Superior temporal gyrus (tissue), 1 donor: ENCODE results near the gene INTS14.

Source experiments
- DNase-seq: peaks from one replicate; pipeline ENCODE4 v3.0.0-alpha.2; 2016; ENCODE audit errors: extremely low spot score

Gene INTS14

GRCh38 chr15:65610871-65611718 lies at the start of gene INTS14:
INTS14 (minus strand) TSS chr15:65611131; CDS start chr15:65607380, 3,751 bp downstream.
- peak; percentile 98 for DNase-seq

GRCh38 chr15:65659502-65660052 lies 48.6 kb upstream of the INTS14 start:
- no peak for DNase-seq

- DNase-seq = no peak
These were observed 44.5 kb upstream of the INTS14 start for GRCh38 chr15:65655457-65655856.

DNA sequence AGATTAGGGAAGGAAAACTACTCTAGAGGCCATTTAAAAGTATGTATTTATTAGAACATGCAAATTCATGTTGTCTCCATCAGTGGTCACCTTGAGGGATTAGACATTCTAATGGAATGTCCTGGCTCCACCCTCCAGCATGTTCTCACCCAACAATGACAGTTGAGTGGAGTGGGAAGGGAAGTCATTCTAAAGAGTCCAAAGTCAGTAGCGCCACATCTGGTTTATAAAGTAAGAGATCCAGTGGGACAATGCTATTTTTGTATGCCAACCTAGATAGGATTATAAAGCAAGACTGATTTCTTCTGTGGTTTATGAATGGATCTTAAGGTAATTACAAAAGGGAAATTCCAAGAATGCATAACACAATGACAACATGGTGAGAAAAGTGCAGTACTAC lies 44.1 kb upstream of the INTS14 start:
- no peak for DNase-seq

DNA sequence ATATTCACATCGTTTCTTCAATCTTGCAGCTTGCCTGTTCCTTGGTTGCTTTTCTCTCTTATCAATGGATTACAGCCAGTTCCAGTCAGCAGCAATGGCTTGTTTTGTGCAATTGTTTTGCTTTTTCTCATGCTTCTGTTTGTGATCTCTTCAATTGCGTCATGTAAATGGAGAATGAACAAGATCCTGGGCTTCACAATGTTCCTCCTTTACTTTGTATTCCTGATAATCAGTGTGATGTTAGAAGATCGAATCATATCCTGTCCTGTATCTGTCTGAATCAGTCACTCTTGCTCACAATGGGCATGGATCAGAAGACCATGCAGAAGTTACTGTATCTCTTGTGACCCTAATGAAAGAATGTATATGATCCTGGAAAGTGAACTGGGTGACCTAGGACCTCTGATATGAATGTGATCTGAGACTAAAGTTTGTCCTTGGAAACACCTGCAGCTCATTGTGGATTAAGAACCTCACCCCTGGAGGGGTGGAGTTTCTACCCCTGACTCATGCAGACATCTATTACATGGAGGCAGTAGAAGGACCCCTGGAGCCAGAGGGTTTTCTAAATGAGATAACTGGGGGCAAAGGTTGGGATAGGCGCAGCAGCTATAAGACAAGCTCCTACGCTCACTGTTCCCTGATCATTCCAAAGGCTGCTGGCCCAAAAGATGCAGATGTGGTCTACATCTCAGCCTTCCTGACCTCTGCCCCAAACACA lies 43.0 kb upstream of the INTS14 start:
- DNase-seq = no peak

GRCh38 chr15:65653341-65653740 lies 42.4 kb upstream of the INTS14 start:
- DNase-seq = no peak

DNA sequence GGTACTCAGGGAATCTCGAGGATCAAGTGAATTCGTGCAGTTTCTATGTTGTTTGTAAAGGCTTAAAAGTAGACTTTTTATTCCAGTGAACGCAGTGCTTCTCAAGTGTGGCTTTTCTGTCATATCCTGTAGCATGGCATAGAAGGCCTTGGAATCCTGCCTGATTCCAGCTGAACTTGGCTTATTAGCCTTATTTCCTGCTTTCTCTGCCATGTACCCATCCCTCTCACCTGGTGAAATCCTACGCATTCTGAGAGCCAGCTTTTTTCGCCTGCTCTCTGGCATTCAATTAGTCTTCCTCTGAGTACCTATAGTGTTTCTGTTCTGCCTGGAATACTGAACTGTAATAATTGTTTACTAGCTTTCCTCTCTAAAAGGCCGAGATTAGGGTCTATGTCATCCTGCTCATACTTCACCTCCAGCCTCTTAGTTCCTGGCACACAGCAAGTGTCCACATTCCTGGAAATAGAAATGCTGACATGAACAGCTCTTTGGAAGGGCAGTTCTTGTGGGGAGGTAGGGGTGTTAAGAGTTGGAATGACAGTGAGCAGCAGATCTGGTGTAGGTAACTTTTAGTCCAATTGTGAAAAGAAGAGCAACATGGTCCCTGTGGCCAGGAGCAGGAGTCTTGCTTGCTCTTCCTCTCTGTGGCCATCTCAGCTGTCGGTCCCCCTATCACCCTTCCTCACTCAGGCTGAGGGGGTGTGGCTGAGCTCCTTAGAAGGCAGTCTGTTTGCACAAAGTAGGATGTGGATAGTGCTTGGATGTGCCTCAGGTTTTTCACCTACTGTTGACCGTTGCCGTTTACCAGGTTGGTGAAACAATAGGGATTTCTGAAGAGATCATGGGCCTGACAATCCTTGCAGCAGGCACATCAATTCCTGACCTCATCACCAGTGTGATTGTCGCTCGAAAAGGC lies 41.2 kb upstream of the INTS14 start:
- DNase-seq = no peak

GRCh38 chr15:65651042-65651322 lies 40.1 kb upstream of the INTS14 start:
- DNase-seq = no peak

GRCh38 chr15:65650312-65651041 lies 39.5 kb upstream of the INTS14 start:
- no peak for DNase-seq

- DNase-seq = no peak
These were observed 35.6 kb upstream of the INTS14 start for GRCh38 chr15:65646486-65646885.

GRCh38 chr15:65645392-65645791 lies 34.5 kb upstream of the INTS14 start:
- no peak for DNase-seq

GRCh38 chr15:65644282-65644681 lies 33.4 kb upstream of the INTS14 start:
- DNase-seq = no peak

- DNase-seq = no peak
These were observed 31.7 kb upstream of the INTS14 start for GRCh38 chr15:65642594-65642993.

GRCh38 chr15:65641768-65642475 lies 31.0 kb upstream of the INTS14 start:
- no peak for DNase-seq

- DNase-seq = no peak
These were observed 28.6 kb upstream of the INTS14 start for GRCh38 chr15:65639509-65639908.

GRCh38 chr15:65638681-65639089 lies 27.8 kb upstream of the INTS14 start:
- DNase-seq = peak; percentile 94

- no peak for DNase-seq
These were observed 27.2 kb upstream of the INTS14 start for GRCh38 chr15:65638109-65638508.

GRCh38 chr15:65634356-65634755 lies 23.4 kb upstream of the INTS14 start:
- no peak for DNase-seq

GRCh38 chr15:65633752-65634151 lies 22.8 kb upstream of the INTS14 start:
- no peak for DNase-seq

- DNase-seq = no peak
These were observed 21.9 kb upstream of the INTS14 start for GRCh38 chr15:65632780-65633375.
